Thyroid gland (tissue), 4 donors: ENCODE results near the gene TNS4. TPM values are rescaled to one million over a fixed set of nuclear protein-coding genes. Genes with fewer than 3 reads are reported as not detected.
A peak's percentile ranks its signal among the peaks of the same experiment; 100 is the strongest.

Experiments used
- DNase-seq, 2 donors: peaks; one replicate each; pipeline ENCODE4 v3.0.0-alpha.2; 2019
- H3K27ac ChIP-seq, 3 donors: fragments of 200-600 bp; sonication (generic); 1 replicate in 2 of 3; 2 replicates in 1 of 3; pipeline ENCODE4 v1.5.1; 2016 to 2019; ENCODE audit warnings: mild to moderate bottlenecking in 1 of 3, moderate library complexity in 1 of 3
- H3K27me3 ChIP-seq: fragments of 200-600 bp; sonication (generic); one replicate; pipeline ENCODE4 v1.5.1; 2019
- H3K36me3 ChIP-seq, 2 donors: fragments of 200-600 bp; sonication (generic); one replicate each; pipeline ENCODE4 v1.5.1; 2016 to 2019
- H3K4me1 ChIP-seq, 2 donors: fragments of 200-600 bp; sonication (generic); one replicate each; pipeline ENCODE4 v1.5.1; 2017 to 2019
- H3K4me3 ChIP-seq, 3 donors: fragments of 200-600 bp; sonication (generic); replicated peaks in 1 of 3; 1 replicate in 2 of 3; 2 replicates in 1 of 3; pipeline ENCODE4 v1.5.1; 2016; ENCODE audit warnings: mild to moderate bottlenecking in 1 of 3
- H3K9me3 ChIP-seq: fragments of 200-600 bp; sonication (generic); one replicate; pipeline ENCODE4 v1.5.1; 2017
- CTCF ChIP-seq, 6 experiments: fragments of 200-600 bp in 3 of 6; fragments of 450-650 bp in 3 of 6; sonication (generic) in 3 of 6; IDR thresholded peaks; one replicate each; pipeline ENCODE4 v1.5.1; 2016 to 2019; ENCODE audit warnings: antibody characterized with exemption in 6 of 6, mild to moderate bottlenecking in 2 of 6, inconsistent platforms in 1 of 6, moderate library complexity in 1 of 6
- POLR2A ChIP-seq, 2 donors: fragments of 450-650 bp; IDR thresholded peaks; one replicate each; pipeline ENCODE4 v1.6.1; 2017; ENCODE audit warnings: antibody characterized with exemption in 2 of 2, mild to moderate bottlenecking in 2 of 2, moderate library complexity in 1 of 2
- WGBS, 2 donors: methylation state at CpG; one replicate each; pipeline ENCODE4 v1.1.5; 2017; 5-methylcytosine and 5-hydroxymethylcytosine counted together
- intact Hi-C: fragments of 100-400 bp; cut with DNase I; formaldehyde crosslinking; loops from one replicate; pipeline ENCODE4 v1.15.1; 2023
- total RNA-seq, 4 donors: library from RNA; depleted of rRNA; stranded (reverse); fragments of >200 nt; gene quantifications; one replicate each; pipeline ENCODE4 v1.2.3, GENCODE V29; 2016

Gene TNS4
- total RNA-seq, 4 donors from 2014 or later, result 5.4 to 24.7 (median 16.2) TPM

GRCh38 chr17:40516581-40517285 is 15.3 kb upstream of the TNS4 start:
- Histone ChIP-seq H3K4me1 (peaks cover 0 to 29% of the 10 kb centered on the region in 2 donors), H3K4me3 (no peak overlapping the region), H3K27me3 (no peaks in the 10 kb centered on the region), H3K9me3 (no peaks in the 10 kb centered on the region), H3K27ac (no peak overlapping the region), H3K36me3 (no peaks in the 10 kb centered on the region)
- 62 to 68% methylated on average over 3 of the region's 3 CpGs for WGBS, 2 donors
- intact Hi-C loops, result no loop called here
- TF ChIP-seq CTCF (IDR thresholded peaks at IDR 0.05) (no peak), POLR2A (IDR thresholded peaks at IDR 0.05) (no peak)
- peak in 1 of 2 donors; percentile 2 for DNase-seq

GRCh38 chr17:40515491-40516041 is 14.1 kb upstream of the TNS4 start:
- intact Hi-C loops, result no loop called here
- Histone ChIP-seq H3K4me3 (no peak overlapping the region), H3K36me3 (no peaks in the 10 kb centered on the region), H3K27me3 (no peaks in the 10 kb centered on the region), H3K27ac (no peak overlapping the region), H3K4me1 (peaks cover 3 to 30% of the 10 kb centered on the region in 2 donors), H3K9me3 (no peaks in the 10 kb centered on the region)
- TF ChIP-seq POLR2A (IDR thresholded peaks at IDR 0.05), result no peak
- TF ChIP-seq CTCF (IDR thresholded peaks at IDR 0.05), result no peak
- WGBS, 2 donors, result 61 to 72% methylated on average over 11 of the region's 11 CpGs
- peak; percentile 30 to 38 for DNase-seq

- DNase-seq, result no peak
- no peaks in the 10 kb centered on the region for H3K27me3 ChIP-seq
- H3K9me3 ChIP-seq, result no peaks in the 10 kb centered on the region
- no peaks in the 10 kb centered on the region for H3K36me3 ChIP-seq
- WGBS, 2 donors, result 88 to 94% methylated on average over 4 of the region's 4 CpGs
- no peak overlapping the region for H3K27ac ChIP-seq
- intact Hi-C loops, result no loop called here
- H3K4me3 ChIP-seq, result no peak overlapping the region
- TF ChIP-seq POLR2A (IDR thresholded peaks at IDR 0.05), result no peak
- H3K4me1 ChIP-seq, result peaks cover 8 to 35% of the 10 kb centered on the region in 2 donors
Observed at GRCh38 chr17:40515011-40515410, 13.6 kb upstream of the TNS4 start.

GRCh38 chr17:40514013-40514875 is 12.8 kb upstream of the TNS4 start:
- no peak for DNase-seq
- intact Hi-C loops, result no loop called here
- Histone ChIP-seq H3K9me3 (no peaks in the 10 kb centered on the region), H3K36me3 (no peaks in the 10 kb centered on the region), H3K4me3 (no peak overlapping the region), H3K27ac (no peak overlapping the region), H3K27me3 (no peaks in the 10 kb centered on the region), H3K4me1 (peaks cover 13 to 42% of the 10 kb centered on the region in 2 donors)
- TF ChIP-seq POLR2A (IDR thresholded peaks at IDR 0.05), result no peak
- no peak for TF ChIP-seq CTCF (IDR thresholded peaks at IDR 0.05)
- WGBS, 2 donors, result 89 to 91% methylated on average over 7 of the region's 7 CpGs

- Histone ChIP-seq H3K27me3 (no peaks in the 10 kb centered on the region), H3K36me3 (no peaks in the 10 kb centered on the region), H3K4me3 (no peak overlapping the region), H3K4me1 (peaks cover 13 to 26% of the 10 kb centered on the region in 2 donors), H3K27ac (no peak overlapping the region), H3K9me3 (no peaks in the 10 kb centered on the region)
- intact Hi-C loops, result no loop called here
- TF ChIP-seq POLR2A (IDR thresholded peaks at IDR 0.05), result no peak
- TF ChIP-seq CTCF (IDR thresholded peaks at IDR 0.05), result no peak
- DNase-seq, result no peak
- WGBS, 2 donors, result 74 to 83% methylated on average over 12 of the region's 12 CpGs
Observed at GRCh38 chr17:40511667-40512220, 10.3 kb upstream of the TNS4 start.
